ENCODE measurements around the gene STARD13. TPM values are rescaled to one million over a fixed set of nuclear protein-coding genes. Genes with fewer than 3 reads are reported as not detected.
A peak's percentile ranks its signal among the peaks of the same experiment; 100 is the strongest.
"Not testable (repeated sequence)": the region's sequence is repeated elsewhere in the genome, so short reads cannot be mapped to it uniquely, and the experiment has no call there.

Gene STARD13
- total RNA-seq, 2 donors from 2014 or later, result 43.9 to 47.1 TPM

DNA sequence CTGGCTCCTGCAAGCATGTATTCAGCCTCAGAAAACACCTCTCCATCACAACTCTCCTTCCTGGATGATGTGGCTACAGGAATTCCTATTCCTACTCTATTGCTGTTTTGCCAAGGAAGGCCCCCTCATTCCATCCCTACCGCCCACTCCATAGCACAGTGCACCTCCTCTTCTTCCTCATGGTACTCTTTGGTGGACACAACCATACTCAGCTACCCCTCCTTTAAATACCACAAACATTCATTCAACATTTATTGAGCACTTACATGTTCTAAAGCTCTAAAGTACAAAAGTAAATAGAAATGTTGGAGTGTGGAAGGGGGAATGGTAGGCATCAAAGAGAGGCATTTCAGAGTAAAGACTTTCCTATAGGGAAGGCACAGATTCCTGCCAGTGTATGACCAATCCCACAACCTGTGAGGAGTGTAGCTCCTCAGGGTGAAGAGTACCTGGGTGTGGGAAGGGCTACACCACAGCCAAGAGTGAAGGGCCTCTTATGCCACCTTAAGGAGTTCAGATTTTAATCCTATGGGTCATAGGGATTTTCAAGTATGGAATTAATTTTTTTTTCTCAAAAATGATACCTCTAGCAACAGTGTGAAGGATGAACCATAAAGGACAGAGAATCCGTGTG, 42.5 kb downstream of the STARD13 start:
- no peak overlapping the region for H3K4me3 ChIP-seq
- TF ChIP-seq, protein P1, sequence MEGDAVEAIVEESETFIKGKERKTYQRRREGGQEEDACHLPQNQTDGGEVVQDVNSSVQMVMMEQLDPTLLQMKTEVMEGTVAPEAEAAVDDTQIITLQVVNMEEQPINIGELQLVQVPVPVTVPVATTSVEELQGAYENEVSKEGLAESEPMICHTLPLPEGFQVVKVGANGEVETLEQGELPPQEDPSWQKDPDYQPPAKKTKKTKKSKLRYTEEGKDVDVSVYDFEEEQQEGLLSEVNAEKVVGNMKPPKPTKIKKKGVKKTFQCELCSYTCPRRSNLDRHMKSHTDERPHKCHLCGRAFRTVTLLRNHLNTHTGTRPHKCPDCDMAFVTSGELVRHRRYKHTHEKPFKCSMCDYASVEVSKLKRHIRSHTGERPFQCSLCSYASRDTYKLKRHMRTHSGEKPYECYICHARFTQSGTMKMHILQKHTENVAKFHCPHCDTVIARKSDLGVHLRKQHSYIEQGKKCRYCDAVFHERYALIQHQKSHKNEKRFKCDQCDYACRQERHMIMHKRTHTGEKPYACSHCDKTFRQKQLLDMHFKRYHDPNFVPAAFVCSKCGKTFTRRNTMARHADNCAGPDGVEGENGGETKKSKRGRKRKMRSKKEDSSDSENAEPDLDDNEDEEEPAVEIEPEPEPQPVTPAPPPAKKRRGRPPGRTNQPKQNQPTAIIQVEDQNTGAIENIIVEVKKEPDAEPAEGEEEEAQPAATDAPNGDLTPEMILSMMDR (IDR thresholded peaks at IDR 0.05), result no peak
- no peaks in the 10 kb centered on the region for H3K36me3 ChIP-seq
- no peaks in the 10 kb centered on the region for H3K4me1 ChIP-seq (ENCODE audit: control insufficient read depth in 1 of 2, low read depth in 2 of 2)
- no peaks in the 10 kb centered on the region for H3K9me3 ChIP-seq
- no peaks in the 10 kb centered on the region for H3K27me3 ChIP-seq (replicated peaks; ENCODE audit: insufficient read depth)
- ATAC-seq (ENCODE audit: insufficient number of reproducible peaks, low FRiP score, low read depth), result no peak
- DNase-seq (ENCODE audit: low spot score), result no peak
- H3K27ac ChIP-seq, result no peak overlapping the region

DNA sequence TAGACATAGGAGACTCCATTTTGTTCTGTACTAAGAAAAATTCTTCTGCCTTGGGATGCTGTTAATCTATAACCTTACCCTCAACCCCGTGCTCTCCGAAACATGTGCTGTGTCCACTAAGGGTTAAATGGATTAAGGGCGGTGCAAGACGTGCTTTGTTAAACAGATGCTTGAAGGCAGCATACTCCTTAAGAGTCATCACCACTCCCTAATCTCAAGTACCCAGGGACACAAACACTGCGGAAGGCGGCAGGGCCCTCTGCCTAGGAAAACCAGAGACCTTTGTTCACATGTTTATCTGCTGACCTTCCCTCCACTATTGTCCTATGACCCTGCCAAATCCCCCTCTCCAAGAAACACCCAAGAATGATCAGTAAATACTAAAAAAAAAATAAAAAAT, 43.2 kb downstream of the STARD13 start:
- not testable (repeated sequence) for H3K36me3 ChIP-seq; ATAC-seq (ENCODE audit: insufficient number of reproducible peaks, low FRiP score, low read depth); DNase-seq (ENCODE audit: low spot score); H3K4me3 ChIP-seq; H3K27me3 ChIP-seq (replicated peaks; ENCODE audit: insufficient read depth); H3K9me3 ChIP-seq; H3K27ac ChIP-seq; H3K4me1 ChIP-seq (ENCODE audit: control insufficient read depth in 1 of 2, low read depth in 2 of 2)

DNA sequence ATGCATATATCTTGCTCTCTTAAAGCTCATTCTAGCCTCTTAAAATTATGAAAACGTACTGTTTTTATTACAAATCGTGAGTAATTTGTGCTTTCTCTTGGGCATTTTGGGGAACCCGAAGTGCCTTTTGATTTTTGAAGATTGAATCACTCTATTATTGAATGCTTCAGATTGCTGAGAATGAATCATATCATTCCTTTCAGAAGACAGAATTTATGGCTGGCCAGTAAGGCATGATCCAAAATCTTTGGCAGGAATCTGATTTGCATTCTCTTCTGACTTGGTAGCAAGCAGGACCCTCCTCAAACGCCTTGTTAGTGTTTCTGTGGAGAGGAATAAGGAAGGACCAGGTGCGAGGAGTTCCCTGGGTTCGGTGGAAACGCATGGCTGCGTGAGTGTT, 49.5 kb downstream of the STARD13 start:
- no peaks in the 10 kb centered on the region for H3K9me3 ChIP-seq
- H3K27ac ChIP-seq, result peak overlapping the region; percentile 52 to 58
- peak; percentile 54 for ATAC-seq (ENCODE audit: insufficient number of reproducible peaks, low FRiP score, low read depth)

DNA sequence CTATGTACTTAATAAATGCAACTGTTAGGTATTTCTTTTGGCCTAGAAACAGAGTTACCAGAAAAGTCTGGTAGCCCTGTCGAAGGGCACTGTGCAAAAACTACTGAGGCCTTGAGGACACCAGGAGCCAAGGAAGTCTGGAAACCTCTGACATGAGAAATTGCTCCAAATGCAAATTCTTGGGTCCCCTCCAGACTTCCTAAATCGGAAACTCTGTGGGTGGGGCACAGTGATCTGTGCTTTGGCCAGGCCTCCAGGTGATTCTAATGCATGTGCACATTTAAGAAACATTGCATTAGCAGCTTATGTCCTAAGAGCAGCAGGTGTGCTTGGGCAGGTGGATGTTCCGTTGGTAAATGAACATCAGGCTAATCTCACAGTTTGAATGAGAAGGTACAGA, 50.0 kb downstream of the STARD13 start:
- Histone ChIP-seq H3K36me3 (no peaks in the 10 kb centered on the region), H3K27me3 (replicated peaks; ENCODE audit: insufficient read depth) (no peaks in the 10 kb centered on the region), H3K4me1 (ENCODE audit: control insufficient read depth in 1 of 2, low read depth in 2 of 2) (peaks cover 8 to 28% of the 10 kb centered on the region in 2 donors), H3K4me3 (peak overlapping the region; percentile 10), H3K27ac (peak overlapping the region; percentile 52 to 58), H3K9me3 (no peaks in the 10 kb centered on the region)
- DNase-seq (ENCODE audit: low spot score) (no peak), ATAC-seq (ENCODE audit: insufficient number of reproducible peaks, low FRiP score, low read depth) (no peak)
- TF ChIP-seq, protein P1 (IDR thresholded peaks at IDR 0.05), result no peak

More for the DNA sequence above, 49.5 kb downstream of the STARD13 start:
- Histone ChIP-seq H3K4me1 (ENCODE audit: control insufficient read depth in 1 of 2, low read depth in 2 of 2) (peaks cover 8 to 28% of the 10 kb centered on the region in 2 donors), H3K4me3 (peak overlapping the region; percentile 10), H3K36me3 (no peaks in the 10 kb centered on the region), H3K27me3 (replicated peaks; ENCODE audit: insufficient read depth) (no peaks in the 10 kb centered on the region)
- no peak for DNase-seq (ENCODE audit: low spot score)
- TF ChIP-seq, protein P1 (IDR thresholded peaks at IDR 0.05), result no peak

DNA sequence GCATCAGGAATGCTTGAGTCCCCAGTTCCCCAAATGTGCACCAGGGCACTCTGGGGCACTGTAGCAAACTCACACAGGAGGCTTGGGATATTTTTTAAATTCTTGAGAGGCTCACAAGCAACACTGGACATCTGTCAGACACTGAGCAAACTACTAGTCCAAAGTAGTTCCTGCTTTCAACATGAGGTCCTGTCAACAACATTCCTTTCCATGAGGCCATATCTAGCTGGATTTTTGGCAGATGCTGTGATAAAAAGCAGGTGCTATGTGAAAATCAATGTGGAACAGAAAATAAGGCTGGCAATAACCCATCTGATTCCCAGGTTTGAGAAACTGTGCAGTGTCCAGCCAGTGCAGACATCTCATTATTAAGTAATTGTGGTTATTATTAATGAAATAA, 50.5 kb downstream of the STARD13 start:
- TF ChIP-seq, protein P1 (IDR thresholded peaks at IDR 0.05), result no peak
- Histone ChIP-seq H3K4me3 (no peak overlapping the region), H3K9me3 (no peaks in the 10 kb centered on the region), H3K4me1 (ENCODE audit: control insufficient read depth in 1 of 2, low read depth in 2 of 2) (peaks cover 8 to 28% of the 10 kb centered on the region in 2 donors), H3K27ac (peak overlapping the region; percentile 52 to 58), H3K36me3 (no peaks in the 10 kb centered on the region), H3K27me3 (replicated peaks; ENCODE audit: insufficient read depth) (no peaks in the 10 kb centered on the region)
- DNase-seq (ENCODE audit: low spot score), result no peak
- no peak for ATAC-seq (ENCODE audit: insufficient number of reproducible peaks, low FRiP score, low read depth)

DNA sequence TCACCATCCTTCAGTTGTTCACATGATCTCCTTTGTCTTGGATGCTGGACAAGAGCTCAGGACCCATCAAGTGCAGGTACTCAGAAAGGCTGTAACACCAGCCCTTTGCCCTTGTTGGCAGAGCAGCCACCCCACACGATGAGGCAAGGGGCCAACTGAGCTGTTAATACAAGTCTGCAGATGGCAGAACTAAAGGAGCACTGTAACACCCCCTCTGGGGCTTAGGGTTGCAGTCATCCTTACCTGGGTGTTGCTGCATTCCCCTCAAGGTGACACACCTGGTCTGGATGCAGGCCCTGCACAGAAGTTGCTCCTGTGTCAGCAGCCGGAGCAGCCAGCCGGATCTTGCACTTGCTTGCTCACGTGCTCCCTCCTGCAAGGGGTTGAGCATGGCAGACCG, 52.0 kb downstream of the STARD13 start:
- TF ChIP-seq, protein P1 (IDR thresholded peaks at IDR 0.05), result no peak
- Histone ChIP-seq H3K36me3 (no peaks in the 10 kb centered on the region), H3K4me3 (no peak overlapping the region), H3K9me3 (no peaks in the 10 kb centered on the region), H3K27ac (no peak overlapping the region), H3K4me1 (ENCODE audit: control insufficient read depth in 1 of 2, low read depth in 2 of 2) (peaks cover 13 to 35% of the 10 kb centered on the region in 2 donors), H3K27me3 (replicated peaks; ENCODE audit: insufficient read depth) (no peaks in the 10 kb centered on the region)
- ATAC-seq (ENCODE audit: insufficient number of reproducible peaks, low FRiP score, low read depth), result no peak
- DNase-seq (ENCODE audit: low spot score), result no peak
